ENCODE results near the gene AMIGO3.

AMIGO3 gene

DNA sequence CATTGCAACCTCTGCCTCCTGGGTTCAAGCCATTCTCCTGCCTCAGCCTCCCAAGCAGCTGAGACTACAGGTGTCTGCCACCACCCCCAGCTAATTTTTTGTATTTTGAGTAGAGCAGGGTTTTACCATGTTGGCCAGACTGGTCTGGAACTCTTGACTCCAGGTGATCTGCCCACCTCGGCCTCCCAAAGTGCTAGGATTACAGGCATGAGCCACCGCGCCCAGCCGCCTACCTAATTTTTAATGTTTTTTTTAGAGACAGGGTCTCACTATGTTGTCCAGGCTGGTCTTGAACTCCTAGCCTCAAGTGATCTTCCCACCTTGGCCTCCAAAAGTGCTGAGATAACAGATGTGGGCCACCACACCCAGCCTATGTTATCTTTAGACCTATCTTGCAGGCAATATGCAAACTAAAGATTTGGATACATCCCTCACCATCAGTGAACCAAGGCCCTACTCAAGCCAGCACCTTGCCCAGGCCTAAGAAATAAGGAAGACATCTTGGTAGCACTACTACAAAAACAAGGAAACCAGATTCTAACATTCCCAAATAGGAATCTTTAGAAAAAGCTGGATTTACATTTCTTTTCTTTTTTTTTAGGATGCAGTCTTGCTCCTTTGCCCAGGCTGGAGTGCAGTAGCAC is 10.6 kb upstream of the AMIGO3 start:
- TF ChIP-seq, protein P1, sequence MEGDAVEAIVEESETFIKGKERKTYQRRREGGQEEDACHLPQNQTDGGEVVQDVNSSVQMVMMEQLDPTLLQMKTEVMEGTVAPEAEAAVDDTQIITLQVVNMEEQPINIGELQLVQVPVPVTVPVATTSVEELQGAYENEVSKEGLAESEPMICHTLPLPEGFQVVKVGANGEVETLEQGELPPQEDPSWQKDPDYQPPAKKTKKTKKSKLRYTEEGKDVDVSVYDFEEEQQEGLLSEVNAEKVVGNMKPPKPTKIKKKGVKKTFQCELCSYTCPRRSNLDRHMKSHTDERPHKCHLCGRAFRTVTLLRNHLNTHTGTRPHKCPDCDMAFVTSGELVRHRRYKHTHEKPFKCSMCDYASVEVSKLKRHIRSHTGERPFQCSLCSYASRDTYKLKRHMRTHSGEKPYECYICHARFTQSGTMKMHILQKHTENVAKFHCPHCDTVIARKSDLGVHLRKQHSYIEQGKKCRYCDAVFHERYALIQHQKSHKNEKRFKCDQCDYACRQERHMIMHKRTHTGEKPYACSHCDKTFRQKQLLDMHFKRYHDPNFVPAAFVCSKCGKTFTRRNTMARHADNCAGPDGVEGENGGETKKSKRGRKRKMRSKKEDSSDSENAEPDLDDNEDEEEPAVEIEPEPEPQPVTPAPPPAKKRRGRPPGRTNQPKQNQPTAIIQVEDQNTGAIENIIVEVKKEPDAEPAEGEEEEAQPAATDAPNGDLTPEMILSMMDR (IDR thresholded peaks at IDR 0.05; ENCODE audit: low read depth, low read length, missing control alignments) = no peak
- Histone ChIP-seq H3K36me3 (replicated peaks) (peaks cover 27% of the 10 kb centered on the region), H3K27ac (no peak overlapping the region), H3K4me3 (ENCODE audit: low read depth, low read length) (no peak overlapping the region), H3K27me3 (replicated peaks) (no peaks in the 10 kb centered on the region)
- DNase-seq = no peak
- in situ Hi-C loops (cut with HindIII; ENCODE audit: low pct_ligation_motif_present, low sequenced_read_pairs) = no loop called here

DNA sequence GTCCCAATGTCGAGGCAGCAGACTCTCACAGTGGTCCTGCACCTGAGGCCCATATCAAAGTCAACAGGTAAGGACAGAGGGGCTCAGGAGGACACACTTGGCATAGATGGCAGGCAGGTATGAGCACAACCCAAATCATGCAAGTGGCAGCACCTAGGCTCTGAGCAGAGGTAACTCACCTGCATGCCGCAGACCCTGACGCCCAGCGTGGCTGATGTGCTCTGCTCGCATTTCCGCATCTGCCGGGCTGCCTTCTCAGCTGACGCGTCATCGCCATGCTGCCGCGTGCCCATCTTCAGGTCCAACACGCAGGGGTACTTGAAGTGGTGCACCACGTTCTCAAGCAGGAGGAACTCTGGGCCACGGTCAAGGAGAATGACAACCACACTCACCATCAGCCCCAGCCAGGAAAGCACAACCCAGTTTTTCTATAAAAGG is 8.5 kb upstream of the AMIGO3 start:
- Histone ChIP-seq H3K27me3 (replicated peaks) (no peaks in the 10 kb centered on the region), H3K4me3 (ENCODE audit: low read depth, low read length) (no peak overlapping the region), H3K27ac (no peak overlapping the region), H3K36me3 (replicated peaks) (peaks cover 27% of the 10 kb centered on the region)
- DNase-seq = no peak
- TF ChIP-seq, protein P1 (IDR thresholded peaks at IDR 0.05; ENCODE audit: low read depth, low read length, missing control alignments) = no peak
- in situ Hi-C loops (cut with HindIII; ENCODE audit: low pct_ligation_motif_present, low sequenced_read_pairs) = no loop called here

DNA sequence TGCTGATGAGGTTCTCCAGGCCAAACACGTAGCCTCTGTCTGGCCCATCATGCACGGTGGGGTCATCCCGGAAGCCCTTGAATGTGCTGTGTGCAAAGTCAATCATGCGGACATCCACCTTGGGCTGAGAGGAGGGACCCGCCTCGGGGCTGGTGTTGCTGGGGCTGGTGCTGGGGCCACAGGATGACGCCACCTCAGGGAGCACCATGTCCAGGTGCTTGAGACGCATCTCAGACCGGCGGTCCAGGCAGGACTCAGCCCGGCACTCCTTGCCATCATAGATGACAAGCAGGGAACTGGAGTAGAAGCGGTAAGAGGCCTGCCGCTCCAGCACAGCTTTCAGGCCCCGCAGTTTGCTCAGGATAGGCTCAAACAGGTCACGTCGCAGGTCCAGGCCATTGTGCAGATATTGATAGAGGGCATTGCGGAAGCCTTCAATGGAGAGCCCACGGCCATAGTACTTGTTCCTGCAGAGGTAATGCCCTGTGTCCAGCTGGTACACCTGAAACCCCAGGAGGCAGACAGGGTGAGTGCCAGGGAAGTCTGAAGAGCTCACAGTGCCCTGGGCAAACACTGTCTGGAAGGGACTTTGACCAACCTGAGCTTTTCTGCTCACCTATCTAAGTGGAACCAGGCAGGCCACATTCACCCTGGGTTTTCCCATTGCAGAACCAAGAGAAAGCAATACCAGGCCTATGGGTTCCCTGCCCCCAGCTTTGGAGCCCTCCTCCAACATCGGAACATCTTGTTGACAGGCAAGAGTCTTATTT is 7.9 kb upstream of the AMIGO3 start:
- Histone ChIP-seq H3K27me3 (replicated peaks) (no peaks in the 10 kb centered on the region), H3K36me3 (replicated peaks) (peaks cover 31% of the 10 kb centered on the region), H3K4me3 (ENCODE audit: low read depth, low read length) (no peak overlapping the region), H3K27ac (no peak overlapping the region)
- TF ChIP-seq, protein P1 (IDR thresholded peaks at IDR 0.05; ENCODE audit: low read depth, low read length, missing control alignments) = no peak
- in situ Hi-C loops (cut with HindIII; ENCODE audit: low pct_ligation_motif_present, low sequenced_read_pairs) = no loop called here
- no peak for DNase-seq

GRCh38 chr3:49725906-49726681 is 6.6 kb upstream of the AMIGO3 start:
- in situ Hi-C loops (cut with HindIII; ENCODE audit: low pct_ligation_motif_present, low sequenced_read_pairs) = no loop called here
- H3K27me3 ChIP-seq (replicated peaks) = no peaks in the 10 kb centered on the region
- H3K4me3 ChIP-seq (ENCODE audit: low read depth, low read length) = no peak overlapping the region
- H3K36me3 ChIP-seq (replicated peaks) = peaks cover 34% of the 10 kb centered on the region
- TF ChIP-seq, protein P1 (IDR thresholded peaks at IDR 0.05; ENCODE audit: low read depth, low read length, missing control alignments) = no peak
- DNase-seq = no peak
- no peak overlapping the region for H3K27ac ChIP-seq

- in situ Hi-C loops (cut with HindIII; ENCODE audit: low pct_ligation_motif_present, low sequenced_read_pairs) = no loop called here
- no peaks in the 10 kb centered on the region for H3K27me3 ChIP-seq (replicated peaks)
- DNase-seq = no peak
- TF ChIP-seq, protein P1 (IDR thresholded peaks at IDR 0.05; ENCODE audit: low read depth, low read length, missing control alignments) = no peak
- peaks cover 38% of the 10 kb centered on the region for H3K36me3 ChIP-seq (replicated peaks)
- H3K4me3 ChIP-seq (ENCODE audit: low read depth, low read length) = peak overlapping the region; percentile 66
- H3K27ac ChIP-seq = peak overlapping the region; percentile 85
Observed at GRCh38 chr3:49724586-49724985, 5.1 kb upstream of the AMIGO3 start.
